NCI-H128 (cell line): ENCODE results near the gene FEZF2.

ENCODE experiments used
- DNase-seq: peaks from one replicate; lab custom pipeline; 2025; ENCODE audit not compliant: unreplicated experiment; lab: John Stamatoyannopoulos, UW

Gene FEZF2

DNA sequence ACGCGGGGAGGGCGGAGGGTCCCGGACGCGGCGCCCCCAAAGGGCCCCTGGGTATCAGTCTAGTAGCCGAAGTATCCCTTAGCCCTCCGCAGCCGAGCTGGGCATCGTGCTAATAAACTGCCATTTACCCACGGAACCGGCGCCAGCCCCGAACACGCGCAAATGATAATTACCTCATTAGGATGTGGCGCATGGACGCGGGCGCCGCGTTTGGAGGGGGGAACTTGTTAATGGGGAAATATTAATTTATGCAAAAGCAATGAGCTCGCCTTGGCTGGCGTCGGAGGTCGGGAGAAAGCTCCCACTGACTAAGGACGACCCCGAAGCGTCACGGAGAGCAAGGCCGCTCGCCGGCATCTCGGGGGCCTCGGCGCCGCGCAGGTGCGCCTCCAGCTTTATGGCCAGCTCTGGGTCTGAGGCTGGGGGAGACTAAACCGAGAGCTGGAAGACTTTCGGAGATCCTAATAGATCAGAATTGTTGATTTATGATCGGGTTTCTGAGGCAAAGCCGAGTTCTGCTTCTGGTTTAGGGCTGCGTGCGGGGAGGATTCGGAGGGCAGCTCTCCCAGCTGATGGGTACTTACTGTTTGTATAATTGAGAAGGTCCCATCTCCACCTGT lies 474 bp upstream of the FEZF2 start:
- no peak for DNase-seq

DNA sequence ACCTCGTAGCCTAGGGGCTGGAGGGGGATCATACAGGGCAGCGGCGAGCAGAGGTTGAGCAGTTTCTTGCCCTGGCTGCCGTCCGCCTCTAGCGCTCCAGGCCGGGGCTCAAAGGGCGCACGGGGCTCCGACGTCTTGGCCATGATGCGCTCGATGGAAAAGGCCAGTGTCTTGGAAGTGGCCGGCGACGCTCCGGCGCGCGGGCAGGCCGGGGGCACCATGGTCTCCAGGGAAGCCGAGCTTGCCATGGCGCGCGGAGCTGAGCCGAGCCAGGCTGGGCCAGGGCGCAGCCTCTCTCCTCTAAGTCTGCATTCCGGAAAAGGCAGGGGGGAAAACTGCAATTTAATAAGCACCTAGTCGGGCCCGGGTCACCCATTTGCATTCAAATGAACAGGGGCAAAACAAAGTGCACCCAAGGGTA lies 719 bp downstream of the FEZF2 start:
- no peak for DNase-seq

DNA sequence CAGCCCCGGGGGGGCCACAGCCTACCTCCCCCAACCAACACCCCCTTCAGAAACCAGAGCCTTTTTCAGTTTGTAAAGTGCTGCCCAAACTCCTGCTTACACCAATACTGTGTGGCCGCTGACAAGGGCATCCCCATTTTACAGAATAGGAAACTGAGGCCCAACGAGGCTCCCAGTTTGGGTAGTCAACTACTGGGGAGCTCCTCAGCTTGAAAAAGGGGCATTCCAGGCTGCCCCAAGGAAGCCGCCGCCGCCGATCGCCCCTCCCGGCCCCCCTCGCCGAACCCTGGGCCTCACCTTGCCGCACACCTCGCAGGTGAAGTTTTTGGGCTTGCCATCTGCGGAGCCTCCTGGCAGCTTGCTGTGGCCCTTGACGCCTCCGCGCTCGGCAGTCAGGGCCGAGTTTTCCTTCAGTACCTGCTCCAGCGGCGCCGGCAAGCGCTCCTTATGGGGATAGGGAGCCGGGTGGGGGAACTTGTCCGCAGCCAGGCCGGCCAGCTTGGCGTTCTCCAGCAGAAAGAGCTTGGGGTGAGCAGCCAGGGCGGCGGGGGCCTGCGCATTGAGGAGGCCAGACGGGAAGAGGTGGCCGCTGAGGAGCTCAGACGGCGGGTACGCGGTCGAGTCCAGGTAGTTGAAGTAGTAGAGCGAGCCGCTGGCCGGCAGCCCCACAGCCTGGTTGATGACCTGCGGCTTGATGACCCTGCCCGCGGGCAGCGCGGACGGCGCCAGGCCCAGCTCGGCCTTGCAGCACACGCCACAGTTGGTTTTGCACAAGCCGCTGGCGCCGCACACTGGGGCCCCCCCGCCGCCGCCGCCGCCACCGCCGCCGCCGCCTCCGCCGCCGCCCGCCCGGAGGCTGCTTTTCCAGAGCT lies 1.4 kb downstream of the FEZF2 start:
- DNase-seq, result no peak

DNA sequence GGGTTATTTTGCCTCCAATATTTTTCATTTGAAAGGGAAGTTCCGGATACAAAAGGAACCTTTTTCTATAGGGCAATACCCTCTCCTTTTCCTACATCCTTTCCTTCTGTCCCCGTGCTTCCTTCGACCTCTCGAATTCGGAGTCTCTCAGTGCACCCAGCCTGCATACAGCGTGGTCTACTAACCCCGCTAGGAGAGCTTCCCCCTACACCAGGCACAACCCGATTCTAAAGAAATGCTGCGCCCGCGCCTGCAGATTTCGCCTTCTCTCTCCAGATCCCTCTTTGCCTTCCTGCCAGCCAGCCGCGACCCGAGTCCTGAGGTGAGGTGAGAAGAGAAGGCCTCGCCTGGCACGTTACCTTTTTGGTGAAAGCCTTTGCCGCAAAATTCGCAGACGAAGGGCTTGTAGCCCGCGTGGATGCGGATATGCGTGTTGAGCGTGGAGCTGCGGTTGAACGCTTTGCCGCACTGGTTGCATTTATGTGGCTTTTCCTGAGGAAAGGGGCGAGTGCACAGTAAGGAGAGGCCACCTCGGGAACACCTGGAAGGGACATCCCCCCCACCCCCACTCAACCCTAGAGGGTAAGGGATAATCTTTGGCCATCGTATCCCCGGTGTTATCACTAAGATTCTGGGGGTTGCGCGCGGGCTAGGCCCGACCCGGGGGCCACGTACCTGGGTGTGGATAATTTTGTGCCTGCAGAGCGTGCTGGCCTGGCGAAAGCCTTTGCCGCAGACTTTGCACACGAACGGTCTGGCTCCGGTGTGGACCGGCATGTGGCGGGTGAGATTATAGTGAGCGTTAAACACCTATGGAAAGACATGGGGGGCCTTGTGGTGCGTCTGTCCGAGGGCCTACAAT lies 2.3 kb downstream of the FEZF2 start:
- no peak for DNase-seq

DNA sequence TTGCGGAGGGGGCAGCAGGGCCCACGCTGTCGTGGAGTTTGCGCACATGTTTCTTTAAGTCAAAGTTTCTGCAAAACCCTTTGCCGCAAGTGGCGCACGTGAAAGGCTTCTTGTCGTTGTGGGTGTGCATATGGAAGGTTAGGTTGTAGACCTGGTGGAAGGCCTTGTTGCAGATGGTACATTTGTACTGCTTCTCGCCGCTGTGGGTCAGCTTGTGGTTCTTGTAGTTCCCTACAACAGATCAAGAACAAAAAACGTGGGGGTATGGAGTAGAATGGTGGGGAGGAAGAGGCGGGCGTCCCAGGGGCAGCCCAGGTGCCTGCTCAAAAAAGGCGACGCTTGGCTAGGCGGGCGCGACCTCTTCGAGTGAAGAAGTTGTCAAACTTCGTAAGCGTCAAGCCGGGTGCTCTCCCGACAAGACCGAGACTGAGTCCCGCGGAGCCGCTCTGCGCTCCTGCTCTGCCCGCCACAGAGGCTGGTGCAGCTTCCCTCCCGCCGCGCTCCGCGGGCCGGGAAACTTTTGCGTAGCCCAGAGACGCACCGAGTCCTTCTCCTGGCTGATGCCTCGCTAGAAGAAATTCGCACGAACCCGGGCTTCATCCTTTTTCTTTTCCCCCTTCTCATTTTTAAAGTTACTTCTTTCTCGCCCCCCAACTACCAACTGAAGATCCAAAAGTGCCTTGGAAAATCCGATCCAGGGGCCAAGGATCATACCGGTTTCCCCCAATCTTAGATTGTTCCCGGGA lies 3.1 kb downstream of the FEZF2 start:
- no peak for DNase-seq

DNA sequence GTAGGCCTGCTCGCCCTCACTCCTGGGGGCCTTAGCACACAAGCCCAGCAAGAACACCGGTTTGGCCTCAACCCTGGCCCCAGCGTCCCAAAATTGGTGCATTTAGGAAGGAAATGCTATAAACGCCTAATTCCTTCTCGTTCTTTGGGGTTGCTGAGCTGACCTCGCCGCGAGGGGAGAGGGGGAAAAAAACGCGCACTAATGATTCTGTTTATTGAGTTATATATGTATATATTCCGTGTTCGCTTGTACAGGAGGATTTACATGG lies 3.9 kb downstream of the FEZF2 start:
- DNase-seq, result no peak

DNA sequence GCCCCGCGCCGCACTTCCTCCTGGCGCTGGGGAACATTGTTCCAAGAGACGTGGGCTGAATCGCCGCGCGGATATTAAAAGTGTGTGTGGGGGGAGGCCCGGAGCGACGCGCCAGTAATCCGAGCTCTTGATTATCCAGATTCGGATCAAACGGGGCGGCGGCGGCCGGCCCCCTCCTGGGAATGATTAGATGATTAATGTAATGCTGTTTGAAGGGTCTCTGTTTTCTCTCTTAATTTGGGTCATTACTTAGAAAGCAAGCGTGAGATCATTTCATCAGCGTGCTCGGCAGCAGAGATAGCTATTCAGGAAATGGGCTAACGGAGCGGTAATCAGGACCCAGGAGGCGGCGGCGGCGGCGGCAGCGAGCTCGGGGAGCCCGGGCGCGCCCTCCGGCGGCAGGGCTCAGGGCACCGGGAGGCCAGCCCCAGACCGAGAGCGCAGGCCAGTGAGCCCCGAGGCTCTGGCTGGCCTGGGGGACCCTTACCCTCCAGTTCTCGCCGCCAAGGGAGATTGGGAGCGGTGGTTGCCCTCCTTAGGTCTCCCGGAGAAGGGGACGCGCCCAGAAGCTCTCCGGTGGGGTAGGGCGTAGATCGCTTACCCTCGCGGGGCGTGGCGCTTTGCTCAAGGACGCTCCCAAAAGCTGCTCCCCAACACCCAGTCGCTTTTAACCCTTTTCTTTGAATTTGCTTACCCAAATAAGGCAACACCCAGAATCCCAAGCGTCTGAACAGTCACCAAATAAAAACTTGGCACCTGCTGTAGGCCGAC lies 4.5 kb downstream of the FEZF2 start:
- DNase-seq, result no peak

DNA sequence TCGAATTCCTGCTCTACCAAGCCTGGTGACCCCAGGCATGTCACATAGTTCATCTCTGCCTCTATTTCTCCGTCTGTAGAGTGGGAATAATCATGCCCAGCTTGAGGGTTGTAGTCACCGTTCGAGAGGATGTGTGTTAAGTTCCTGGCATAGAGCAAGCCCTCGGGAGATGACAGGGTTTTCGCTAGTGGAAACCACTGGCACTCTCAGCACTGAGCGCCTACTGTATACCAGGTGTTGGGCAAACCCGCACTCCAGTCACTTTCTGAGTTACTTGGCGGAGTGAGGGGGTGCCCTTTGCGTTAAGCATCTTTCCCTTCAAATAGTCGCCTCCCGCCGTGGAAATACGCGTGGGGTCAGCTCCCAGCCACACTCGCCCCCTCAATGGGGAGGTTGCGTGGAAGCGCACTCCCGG lies 5.1 kb downstream of the FEZF2 start:
- no peak for DNase-seq

DNA sequence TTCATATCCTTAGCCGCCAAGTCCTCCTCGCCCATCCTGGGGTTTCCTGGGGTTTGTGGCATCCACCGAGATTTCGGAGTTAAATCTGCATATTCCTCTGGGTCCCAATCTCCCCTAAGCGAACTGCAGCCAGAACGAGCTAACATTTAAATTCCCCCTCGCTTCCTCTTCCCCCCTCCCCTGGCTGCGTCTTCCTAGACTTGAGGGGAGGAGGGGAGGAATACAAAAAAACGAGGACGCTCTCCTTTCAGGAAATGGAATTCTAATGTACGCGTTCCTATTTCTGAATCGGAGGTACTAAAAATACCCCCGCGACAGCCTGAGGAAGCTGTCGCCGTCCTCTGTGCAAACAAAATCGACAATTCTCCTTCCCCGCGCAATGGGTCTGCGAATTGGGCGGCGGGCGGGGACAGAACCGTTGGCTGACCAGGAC lies 5.6 kb downstream of the FEZF2 start:
- no peak for DNase-seq

DNA sequence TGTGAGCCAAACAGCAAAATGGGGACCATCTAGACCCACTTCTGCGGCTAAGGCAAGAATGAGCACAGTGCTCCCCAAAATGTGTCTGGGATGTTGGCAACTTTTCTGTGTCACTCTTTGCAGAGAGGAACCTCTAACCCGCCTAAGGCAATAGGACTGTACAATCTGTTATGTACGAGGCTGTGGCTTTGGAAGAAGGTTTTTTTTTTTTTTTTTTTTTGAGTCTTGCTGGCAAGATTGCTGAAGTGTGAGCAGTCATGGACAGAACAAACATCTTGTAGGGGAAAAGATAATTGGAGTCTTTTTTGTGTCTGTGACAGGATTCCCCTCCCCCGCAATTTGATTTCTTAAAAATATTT lies 7.2 kb downstream of the FEZF2 start:
- DNase-seq, result no peak

DNA sequence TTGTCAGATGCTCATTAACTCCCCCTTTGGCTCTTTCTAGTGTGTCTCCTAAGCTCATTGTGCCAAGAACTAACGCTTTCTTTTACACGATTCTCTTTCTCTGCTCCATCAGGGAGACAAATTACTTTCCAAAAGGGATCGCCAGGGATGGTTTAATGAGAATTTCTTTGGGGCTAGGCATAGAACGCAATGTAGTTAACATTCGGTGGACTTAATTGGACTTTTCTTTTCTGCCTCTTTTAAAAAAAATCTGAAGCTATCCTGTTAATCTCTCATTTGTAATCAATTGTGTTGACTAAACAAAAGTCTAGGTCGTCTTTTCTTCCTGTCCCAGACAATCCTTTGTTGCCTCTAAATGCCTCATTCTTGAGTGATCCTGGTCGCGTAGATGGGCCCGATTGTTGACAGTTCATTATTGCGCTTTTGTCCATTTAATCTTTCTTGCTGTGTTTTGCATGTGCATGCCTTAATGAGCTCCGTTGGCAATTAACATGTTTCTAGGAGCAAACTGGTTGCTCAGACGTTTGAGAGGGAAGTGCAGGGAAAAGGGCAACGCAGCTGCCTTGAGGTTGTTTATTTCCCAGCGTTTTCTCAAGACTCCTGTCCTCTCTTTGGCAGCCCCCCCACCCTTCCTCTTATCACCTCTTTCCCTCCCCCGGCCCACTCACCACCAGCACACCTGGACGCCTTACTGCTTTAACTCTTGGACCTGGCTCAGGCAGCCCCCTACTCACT lies 7.8 kb downstream of the FEZF2 start:
- no peak for DNase-seq

DNA sequence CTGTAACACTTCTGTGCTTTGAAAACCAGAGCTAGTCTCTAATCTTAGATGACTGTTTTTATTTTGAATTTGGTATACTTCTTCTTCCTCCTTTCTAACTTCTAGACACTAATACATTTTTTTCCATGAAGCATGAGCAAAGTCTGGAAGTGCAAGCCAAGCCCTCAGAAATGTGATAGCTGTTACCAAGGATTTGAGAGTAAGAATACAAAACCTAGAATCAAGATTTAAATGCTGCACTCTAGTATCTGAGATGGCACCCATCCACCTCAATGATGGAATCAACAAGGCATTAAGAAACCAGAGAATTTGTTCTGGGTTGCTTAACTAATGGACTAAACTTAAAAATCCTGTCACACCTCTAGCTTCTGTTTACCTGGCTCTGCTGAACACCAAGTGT lies 9.2 kb downstream of the FEZF2 start:
- DNase-seq, result no peak

DNA sequence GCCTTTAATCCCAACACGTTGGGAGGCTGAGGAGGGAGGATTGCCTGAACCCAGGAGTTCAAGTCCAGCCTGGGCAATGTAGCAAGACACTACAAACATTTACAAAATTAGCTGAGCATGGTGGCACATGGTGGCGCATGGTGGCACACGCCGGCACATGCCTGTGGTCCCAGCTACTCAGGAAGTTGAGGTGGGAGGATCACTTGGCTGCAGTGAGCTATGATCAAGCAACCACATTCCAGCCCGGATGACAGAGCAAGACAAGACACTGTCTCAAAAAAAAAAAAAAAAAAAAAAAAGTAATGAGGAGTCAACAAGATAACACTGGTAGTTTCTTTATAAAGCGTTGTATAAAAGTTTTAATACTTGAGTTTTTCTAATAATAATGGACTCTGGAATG lies 10.1 kb downstream of the FEZF2 start:
- DNase-seq, result no peak

DNA sequence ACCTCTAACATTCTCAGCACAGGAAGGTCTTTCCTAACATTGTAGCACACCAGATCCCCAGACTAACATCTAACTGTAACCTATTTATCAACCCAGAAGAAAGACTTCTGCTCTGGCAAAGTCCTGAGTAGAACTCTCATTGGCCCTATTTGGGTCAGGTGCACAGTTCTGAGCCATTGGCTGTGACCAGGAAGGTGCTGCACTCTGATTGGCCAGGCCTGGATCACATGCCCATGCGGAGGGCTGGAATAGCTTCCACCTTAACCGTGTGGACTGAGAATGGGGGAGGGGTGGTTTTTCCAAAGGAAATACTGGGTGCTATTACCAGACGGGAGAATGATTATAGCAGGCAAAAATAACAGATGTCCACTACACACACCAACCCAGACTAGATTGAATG lies 11.5 kb downstream of the FEZF2 start:
- no peak for DNase-seq

DNA sequence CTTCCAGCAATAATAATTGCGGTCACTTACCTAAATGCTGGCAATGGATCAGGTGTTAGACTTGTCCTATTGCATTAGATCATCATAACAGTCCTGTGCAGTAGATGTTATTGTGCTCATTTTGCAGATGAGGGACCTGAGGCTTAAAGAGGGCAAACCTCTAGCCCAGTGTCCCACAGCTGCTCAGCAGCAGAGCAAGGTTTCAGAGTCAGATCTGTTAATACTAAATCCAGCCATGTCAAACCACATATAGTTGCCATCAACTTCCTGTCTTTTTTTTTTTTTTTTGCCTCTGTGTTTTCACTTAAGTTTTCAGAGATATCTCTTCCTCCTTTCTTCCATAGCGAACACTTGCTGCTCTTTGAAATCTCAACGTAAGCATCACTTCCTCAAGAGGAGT lies 12.1 kb downstream of the FEZF2 start:
- no peak for DNase-seq

DNA sequence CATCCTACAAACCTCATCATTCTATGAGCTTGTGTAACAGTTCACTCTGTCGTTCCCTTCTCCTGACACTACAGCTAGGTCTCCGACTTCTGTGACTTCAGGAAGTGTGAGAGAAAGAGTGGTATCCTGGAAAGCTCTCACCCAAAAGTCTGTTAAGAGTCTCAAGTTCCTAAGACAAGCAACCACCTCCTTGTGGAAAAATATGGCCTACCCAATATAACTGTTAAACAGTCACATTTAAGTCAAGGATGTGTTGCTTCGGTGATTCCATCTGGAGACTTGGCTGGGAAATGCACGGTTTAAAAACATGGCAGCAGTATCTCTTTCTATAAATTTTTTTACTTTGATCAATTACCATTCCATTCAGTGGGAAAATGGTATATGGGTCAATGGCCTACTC lies 13.8 kb downstream of the FEZF2 start:
- no peak for DNase-seq

DNA sequence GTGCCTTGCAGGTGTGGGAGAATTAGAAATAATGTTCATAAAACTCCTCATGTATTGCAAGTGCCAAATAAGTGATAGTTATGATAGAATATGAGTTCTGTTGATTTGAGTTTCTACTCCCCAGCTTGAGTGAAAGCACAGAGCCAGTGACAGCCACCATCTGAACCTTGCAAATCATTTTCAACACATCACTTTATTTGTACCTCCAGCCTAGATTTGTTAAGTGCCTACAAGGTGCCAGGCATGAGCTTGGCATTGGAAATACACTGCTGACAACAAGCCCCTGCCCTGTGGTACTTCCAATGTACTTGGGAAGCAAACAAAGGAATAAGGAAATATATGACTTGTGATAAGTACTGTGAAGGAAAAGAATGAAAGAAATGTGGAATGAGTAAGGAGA lies 17.0 kb downstream of the FEZF2 start:
- no peak for DNase-seq

DNA sequence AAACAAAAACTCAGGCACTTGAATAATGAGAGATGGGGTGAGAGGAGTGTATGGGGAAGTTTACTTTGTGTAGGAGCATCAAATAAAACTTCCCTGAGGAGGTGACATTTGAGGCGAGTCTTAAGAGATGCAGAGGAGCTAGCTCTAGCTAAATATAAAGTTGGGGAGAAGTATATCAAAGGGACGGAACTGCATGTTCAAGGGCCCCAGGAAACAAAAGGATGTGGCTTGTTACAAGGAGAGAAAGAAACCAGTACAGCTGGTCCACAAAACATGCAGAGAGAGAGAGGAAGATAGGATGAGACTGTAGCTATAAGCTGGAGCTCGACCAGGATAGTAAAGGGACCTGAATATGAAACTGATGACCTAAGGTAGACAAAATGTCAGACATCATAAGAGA lies 17.6 kb downstream of the FEZF2 start:
- no peak for DNase-seq

DNA sequence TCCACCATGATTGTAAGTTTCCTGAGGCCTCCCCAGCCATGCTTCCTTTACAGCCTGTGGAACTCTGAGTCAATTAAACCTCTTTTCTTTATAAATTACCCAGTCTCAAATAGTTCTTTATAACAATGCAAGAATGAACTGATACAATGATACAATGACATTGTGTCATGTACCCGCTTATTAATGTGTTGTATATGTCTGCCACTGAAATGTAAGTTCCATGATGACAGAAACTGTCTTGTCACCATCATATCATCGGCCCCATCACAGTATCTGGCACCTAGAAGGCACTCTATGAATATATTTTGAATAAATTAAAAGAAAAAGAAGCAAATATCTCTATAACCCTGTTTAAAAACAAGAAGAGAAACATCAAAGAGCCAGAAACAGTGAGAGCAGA lies 29.6 kb downstream of the FEZF2 start:
- DNase-seq, result no peak

DNA sequence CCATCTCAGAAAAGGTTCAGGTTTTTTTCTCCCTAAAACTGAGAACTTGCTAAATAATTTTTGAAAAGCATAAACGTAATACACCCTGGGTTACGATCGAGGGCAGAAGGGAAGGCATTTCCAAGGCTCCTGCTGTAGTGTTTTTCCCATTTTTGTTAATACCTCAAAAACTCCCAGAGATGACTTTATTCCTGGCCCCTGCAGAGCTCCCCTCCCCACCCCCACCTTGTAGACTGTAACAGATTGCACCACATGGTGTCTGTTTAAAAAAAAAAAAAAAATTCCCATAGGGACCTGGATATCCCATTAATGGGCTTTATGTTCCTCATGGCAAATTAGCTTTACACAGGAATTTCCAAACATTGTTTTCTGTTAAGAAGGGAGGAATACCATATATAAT lies 38.2 kb downstream of the FEZF2 start:
- no peak for DNase-seq
